GM23338 (cell line): Measurements from ENCODE around the gene TMEM121. TPM values are rescaled to one million over a fixed set of nuclear protein-coding genes. Genes with fewer than 3 reads are reported as not detected.

Source experiments
- ATAC-seq: fragments of 200-7000 bp; cut with Tn5 transposase; 3 replicates; pipeline ENCODE4 v1.9.1; 2020
- DNase-seq: peaks from one replicate; pipeline ENCODE4 v3.0.0-alpha.2; 2015; ENCODE audit warnings: low spot score
- H2AFZ ChIP-seq: fragments of 200-600 bp; sonication (generic); 2 replicates; pipeline ENCODE4 v1.8.0; 2016; ENCODE audit warnings: antibody characterized with exemption, mild to moderate bottlenecking, moderate library complexity
- H3F3A ChIP-seq: fragments of 200-600 bp; sonication (generic); replicated peaks from 2 replicates; pipeline ENCODE4 v1.8.0; 2017; ENCODE audit warnings: antibody characterized with exemption, mixed run types, low read depth
- H3K27ac ChIP-seq: fragments of 200-600 bp; sonication (generic); 2 replicates; pipeline ENCODE4 v1.6.1; 2016; ENCODE audit warnings: low read depth
- H3K27me3 ChIP-seq: fragments of 200-600 bp; sonication (generic); 2 replicates; pipeline ENCODE4 v1.8.0; 2016; ENCODE audit warnings: mild to moderate bottlenecking, mixed run types, moderate library complexity; ENCODE audit not compliant: insufficient read depth
- H3K36me3 ChIP-seq: fragments of 200-600 bp; sonication (generic); 2 replicates; pipeline ENCODE4 v1.8.0; 2016; ENCODE audit warnings: mild to moderate bottlenecking; ENCODE audit not compliant: insufficient read depth
- H3K4me1 ChIP-seq: fragments of 200-600 bp; sonication (generic); 2 replicates; pipeline ENCODE4 v1.8.0; 2016; ENCODE audit warnings: mild to moderate bottlenecking, moderate library complexity; ENCODE audit not compliant: insufficient read depth
- H3K4me2 ChIP-seq: fragments of 200-600 bp; sonication (generic); 2 replicates; pipeline ENCODE4 v1.7.1; 2017; ENCODE audit warnings: mixed run types
- H3K4me3 ChIP-seq: fragments of 200-600 bp; sonication (generic); 2 replicates; pipeline ENCODE4 v1.6.1; 2016; ENCODE audit warnings: mixed run types
- H3K79me2 ChIP-seq: fragments of 200-600 bp; sonication (generic); replicated peaks from 2 replicates; pipeline ENCODE4 v1.8.0; 2017; ENCODE audit warnings: mild to moderate bottlenecking; ENCODE audit not compliant: insufficient read depth
- H3K9me2 ChIP-seq: fragments of 200-600 bp; sonication (generic); 2 replicates; pipeline ENCODE4 v1.8.0; 2017; ENCODE audit not compliant: insufficient read depth
- H4K20me1 ChIP-seq: fragments of 200-600 bp; sonication (generic); replicated peaks from 2 replicates; pipeline ENCODE4 v1.8.0; 2017; ENCODE audit warnings: mild to moderate bottlenecking; ENCODE audit not compliant: insufficient read depth
- H3K27ac Mint-ChIP-seq: 2 replicates; pipeline ENCODE4 v1.8.0; 2020; ENCODE audit warnings: inconsistent platforms, mild to moderate bottlenecking, moderate library complexity, mixed read lengths
- H3K27me3 Mint-ChIP-seq: 3 replicates; pipeline ENCODE4 v1.8.0; 2022; ENCODE audit warnings: low read depth, mild to moderate bottlenecking, moderate library complexity, mixed read lengths, inconsistent platforms; ENCODE audit not compliant: insufficient read depth, poor library complexity
- H3K36me3 Mint-ChIP-seq: 3 replicates; pipeline ENCODE4 v1.8.0; 2021; ENCODE audit warnings: low read depth, mild to moderate bottlenecking, inconsistent platforms, moderate library complexity, mixed read lengths
- H3K4me1 Mint-ChIP-seq: 3 replicates; pipeline ENCODE4 v1.8.0; 2020; ENCODE audit warnings: mild to moderate bottlenecking, inconsistent platforms, mixed read lengths
- H3K4me3 Mint-ChIP-seq: 3 replicates; pipeline ENCODE4 v1.8.0; 2021; ENCODE audit warnings: moderate library complexity, mild to moderate bottlenecking, inconsistent platforms, mixed read lengths
- H3K9me3 Mint-ChIP-seq: 3 replicates; pipeline ENCODE4 v1.8.0; 2020; ENCODE audit warnings: moderate library complexity, mild to moderate bottlenecking, inconsistent platforms, mixed read lengths
- CREB1 ChIP-seq: fragments of 250-450 bp; sonication (Bioruptor Pico); IDR thresholded peaks from 2 replicates; pipeline ENCODE4 v1.5.0; 2020; ENCODE audit warnings: low read depth, mild to moderate bottlenecking, moderate library complexity
- EZH2 ChIP-seq: fragments of 200-600 bp; sonication (generic); IDR thresholded peaks from one replicate; pipeline ENCODE4 v1.8.0; 2017; ENCODE audit warnings: antibody characterized with exemption, mild to moderate bottlenecking, low read depth; ENCODE audit not compliant: unreplicated experiment
- EZH2phosphoT487 ChIP-seq: fragments of 200-600 bp; sonication (generic); IDR thresholded peaks from one replicate; pipeline ENCODE4 v1.8.1; 2018; ENCODE audit warnings: antibody characterized with exemption; ENCODE audit not compliant: unreplicated experiment
- JUNB ChIP-seq: IDR thresholded peaks from one replicate; pipeline ENCODE4 v1.6.1; 2016; ENCODE audit warnings: antibody characterized with exemption; ENCODE audit not compliant: unreplicated experiment
- NANOG ChIP-seq: IDR thresholded peaks from 2 replicates; pipeline ENCODE4 v1.6.1; 2016; ENCODE audit warnings: antibody characterized with exemption, borderline replicate concordance
- POLR2AphosphoS5 ChIP-seq: IDR thresholded peaks from 2 replicates; pipeline ENCODE4 v1.6.1; 2016; ENCODE audit warnings: antibody characterized with exemption, low read depth
- STAT1 ChIP-seq: IDR thresholded peaks from one replicate; pipeline ENCODE4 v1.6.1; 2016; ENCODE audit warnings: antibody characterized with exemption; ENCODE audit not compliant: unreplicated experiment
- ZNF114 ChIP-seq: fragments of 250-450 bp; sonication (Bioruptor Pico); IDR thresholded peaks from 2 replicates; pipeline ENCODE4 v1.5.0; 2020; ENCODE audit warnings: mild to moderate bottlenecking, moderate library complexity
- ZNF331 ChIP-seq: fragments of 250-450 bp; sonication (Bioruptor Pico); IDR thresholded peaks from 2 replicates; pipeline ENCODE4 v1.5.0; 2020; ENCODE audit warnings: low read depth, mild to moderate bottlenecking, moderate library complexity
- polyA plus RNA-seq: library from polyadenylated mRNA; unstranded; fragments of >200 nt; fragmentation: Nextera tagmentation; extraction: Ambion mirVana; gene quantifications from 2 replicates; pipeline ENCODE4 v1.2.1, GENCODE V29; 2016
- total RNA-seq: library from RNA; depleted of rRNA; stranded (reverse); fragments of >200 nt; shearing (Covaris generic); gene quantifications from 2 replicates; pipeline ENCODE4 v1.2.3, GENCODE V29; 2014
- TF ChIP-seq, protein P1 (sequence below): IDR thresholded peaks from 2 replicates; pipeline ENCODE4 v1.6.1; 2016; ENCODE audit warnings: antibody characterized with exemption
- TF ChIP-seq, protein P2 (sequence below), 2 experiments: fragments of 200-600 bp in 1 of 2; sonication (generic) in 1 of 2; conservative IDR thresholded peaks; 2 replicates each; pipeline versions ENCODE4 v1.5.1 to v1.6.1; 2016 to 2017; ENCODE audit warnings: antibody characterized with exemption in 2 of 2, low read depth in 2 of 2, mild to moderate bottlenecking in 2 of 2, moderate library complexity in 1 of 2
- TF ChIP-seq, protein P3 (sequence below): IDR thresholded peaks from one replicate; pipeline ENCODE4 v1.6.1; 2018; ENCODE audit warnings: antibody characterized with exemption; ENCODE audit not compliant: unreplicated experiment

The TMEM121 gene
- total and polyA plus RNA-seq, 2 experiments from 2014 or later, result 0.13 to 1.3 TPM

DNA sequence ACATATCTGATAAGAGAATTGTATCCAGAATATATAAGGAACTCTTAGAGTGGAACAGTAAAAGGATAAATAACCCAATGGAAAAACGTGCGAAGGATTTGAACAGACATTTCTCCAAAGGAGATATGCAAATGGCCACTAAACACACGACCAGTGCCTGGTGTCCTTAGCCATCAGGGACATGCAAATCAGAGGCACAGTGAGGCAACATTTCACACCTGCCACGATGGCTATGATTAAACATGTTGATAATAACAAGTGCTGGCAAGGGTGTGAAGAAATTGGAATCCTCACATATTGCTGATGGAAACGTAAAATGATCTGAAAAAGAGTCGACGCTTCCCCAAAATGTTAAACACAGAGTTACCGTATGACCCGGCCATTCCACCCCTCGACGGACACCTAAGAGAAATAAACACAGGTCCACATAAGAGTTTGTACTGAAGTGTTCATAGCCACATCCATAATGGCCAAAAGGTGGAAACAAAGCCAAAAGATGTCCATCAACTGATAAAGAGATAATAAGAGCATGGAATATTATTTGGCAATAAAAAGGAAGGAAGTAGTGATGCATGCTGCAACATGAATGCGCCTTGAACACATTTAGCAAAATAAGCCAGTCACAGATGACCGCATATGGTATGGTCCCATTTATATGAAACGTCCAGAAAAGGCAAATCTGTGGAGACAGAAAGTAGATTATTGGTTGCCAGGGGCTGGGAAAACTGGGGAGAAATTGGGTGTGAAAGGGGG lies 6.3 kb upstream of the TMEM121 start:
- no peaks in the 10 kb centered on the region for H3K9me2 ChIP-seq
- ATAC-seq, result no peak
- H3K36me3 ChIP-seq, result no peaks in the 10 kb centered on the region
- no peaks in the 10 kb centered on the region for H3K4me1 Mint-ChIP-seq
- no peak overlapping the region for H3K4me2 ChIP-seq
- no peak overlapping the region for H2AFZ ChIP-seq
- H3K27me3 ChIP-seq, result peaks cover 17% of the 10 kb centered on the region
- no peak overlapping the region for H3K4me3 ChIP-seq
- H3K27ac Mint-ChIP-seq, result no peak overlapping the region
- no peaks in the 10 kb centered on the region for H3F3A ChIP-seq
- H4K20me1 ChIP-seq, result no peaks in the 10 kb centered on the region
- H3K4me1 ChIP-seq, result no peaks in the 10 kb centered on the region
- no peak overlapping the region for H3K27ac ChIP-seq
- H3K27me3 Mint-ChIP-seq, result peaks cover 6% of the 10 kb centered on the region
- H3K4me3 Mint-ChIP-seq, result no peak overlapping the region
- DNase-seq, result no peak
- peaks cover 25% of the 10 kb centered on the region for H3K9me3 Mint-ChIP-seq
- no peaks in the 10 kb centered on the region for H3K36me3 Mint-ChIP-seq
- H3K79me2 ChIP-seq, result no peaks in the 10 kb centered on the region
- TF ChIP-seq EZH2 (no peak), JUNB (no peak), EZH2phosphoT487 (no peak), STAT1 (no peak), ZNF331 (CRISPR knock-in tag) (no peak), CREB1 (CRISPR knock-in tag) (no peak), ZNF114 (no peak), NANOG (no peak), POLR2AphosphoS5 (no peak)
- TF ChIP-seq, protein P1, sequence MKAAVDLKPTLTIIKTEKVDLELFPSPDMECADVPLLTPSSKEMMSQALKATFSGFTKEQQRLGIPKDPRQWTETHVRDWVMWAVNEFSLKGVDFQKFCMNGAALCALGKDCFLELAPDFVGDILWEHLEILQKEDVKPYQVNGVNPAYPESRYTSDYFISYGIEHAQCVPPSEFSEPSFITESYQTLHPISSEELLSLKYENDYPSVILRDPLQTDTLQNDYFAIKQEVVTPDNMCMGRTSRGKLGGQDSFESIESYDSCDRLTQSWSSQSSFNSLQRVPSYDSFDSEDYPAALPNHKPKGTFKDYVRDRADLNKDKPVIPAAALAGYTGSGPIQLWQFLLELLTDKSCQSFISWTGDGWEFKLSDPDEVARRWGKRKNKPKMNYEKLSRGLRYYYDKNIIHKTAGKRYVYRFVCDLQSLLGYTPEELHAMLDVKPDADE, result no peak
- TF ChIP-seq, protein P2, sequence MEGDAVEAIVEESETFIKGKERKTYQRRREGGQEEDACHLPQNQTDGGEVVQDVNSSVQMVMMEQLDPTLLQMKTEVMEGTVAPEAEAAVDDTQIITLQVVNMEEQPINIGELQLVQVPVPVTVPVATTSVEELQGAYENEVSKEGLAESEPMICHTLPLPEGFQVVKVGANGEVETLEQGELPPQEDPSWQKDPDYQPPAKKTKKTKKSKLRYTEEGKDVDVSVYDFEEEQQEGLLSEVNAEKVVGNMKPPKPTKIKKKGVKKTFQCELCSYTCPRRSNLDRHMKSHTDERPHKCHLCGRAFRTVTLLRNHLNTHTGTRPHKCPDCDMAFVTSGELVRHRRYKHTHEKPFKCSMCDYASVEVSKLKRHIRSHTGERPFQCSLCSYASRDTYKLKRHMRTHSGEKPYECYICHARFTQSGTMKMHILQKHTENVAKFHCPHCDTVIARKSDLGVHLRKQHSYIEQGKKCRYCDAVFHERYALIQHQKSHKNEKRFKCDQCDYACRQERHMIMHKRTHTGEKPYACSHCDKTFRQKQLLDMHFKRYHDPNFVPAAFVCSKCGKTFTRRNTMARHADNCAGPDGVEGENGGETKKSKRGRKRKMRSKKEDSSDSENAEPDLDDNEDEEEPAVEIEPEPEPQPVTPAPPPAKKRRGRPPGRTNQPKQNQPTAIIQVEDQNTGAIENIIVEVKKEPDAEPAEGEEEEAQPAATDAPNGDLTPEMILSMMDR (conservative IDR thresholded peaks at IDR 0.05; ENCODE audit: low read depth in 2 of 2), result no peak
- TF ChIP-seq, protein P3, sequence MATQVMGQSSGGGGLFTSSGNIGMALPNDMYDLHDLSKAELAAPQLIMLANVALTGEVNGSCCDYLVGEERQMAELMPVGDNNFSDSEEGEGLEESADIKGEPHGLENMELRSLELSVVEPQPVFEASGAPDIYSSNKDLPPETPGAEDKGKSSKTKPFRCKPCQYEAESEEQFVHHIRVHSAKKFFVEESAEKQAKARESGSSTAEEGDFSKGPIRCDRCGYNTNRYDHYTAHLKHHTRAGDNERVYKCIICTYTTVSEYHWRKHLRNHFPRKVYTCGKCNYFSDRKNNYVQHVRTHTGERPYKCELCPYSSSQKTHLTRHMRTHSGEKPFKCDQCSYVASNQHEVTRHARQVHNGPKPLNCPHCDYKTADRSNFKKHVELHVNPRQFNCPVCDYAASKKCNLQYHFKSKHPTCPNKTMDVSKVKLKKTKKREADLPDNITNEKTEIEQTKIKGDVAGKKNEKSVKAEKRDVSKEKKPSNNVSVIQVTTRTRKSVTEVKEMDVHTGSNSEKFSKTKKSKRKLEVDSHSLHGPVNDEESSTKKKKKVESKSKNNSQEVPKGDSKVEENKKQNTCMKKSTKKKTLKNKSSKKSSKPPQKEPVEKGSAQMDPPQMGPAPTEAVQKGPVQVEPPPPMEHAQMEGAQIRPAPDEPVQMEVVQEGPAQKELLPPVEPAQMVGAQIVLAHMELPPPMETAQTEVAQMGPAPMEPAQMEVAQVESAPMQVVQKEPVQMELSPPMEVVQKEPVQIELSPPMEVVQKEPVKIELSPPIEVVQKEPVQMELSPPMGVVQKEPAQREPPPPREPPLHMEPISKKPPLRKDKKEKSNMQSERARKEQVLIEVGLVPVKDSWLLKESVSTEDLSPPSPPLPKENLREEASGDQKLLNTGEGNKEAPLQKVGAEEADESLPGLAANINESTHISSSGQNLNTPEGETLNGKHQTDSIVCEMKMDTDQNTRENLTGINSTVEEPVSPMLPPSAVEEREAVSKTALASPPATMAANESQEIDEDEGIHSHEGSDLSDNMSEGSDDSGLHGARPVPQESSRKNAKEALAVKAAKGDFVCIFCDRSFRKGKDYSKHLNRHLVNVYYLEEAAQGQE, result no peak
